Sigmoid colon (tissue), 7 donors: Measurements from ENCODE around the gene GRIN2A. TPM values are rescaled to one million over a fixed set of nuclear protein-coding genes. Genes with fewer than 3 reads are reported as not detected.

ENCODE experiments used
- DNase-seq: peaks from one replicate; pipeline ENCODE4 v3.0.0-alpha.2; 2019
- H3K27ac ChIP-seq, 4 donors: fragments of 200-600 bp; sonication (generic); one replicate each; pipeline ENCODE4 v1.5.1; 2016 to 2019; ENCODE audit warnings: mild to moderate bottlenecking in 1 of 4
- H3K27me3 ChIP-seq, 3 donors: fragments of 200-600 bp; sonication (generic); one replicate each; pipeline ENCODE4 v1.5.1; 2019; ENCODE audit warnings: mild to moderate bottlenecking in 1 of 3
- H3K36me3 ChIP-seq, 4 donors: fragments of 200-600 bp; sonication (generic); one replicate each; pipeline ENCODE4 v1.5.1; 2016 to 2019
- H3K4me1 ChIP-seq, 4 donors: fragments of 200-600 bp; sonication (generic); one replicate each; pipeline ENCODE4 v1.5.1; 2017 to 2019
- H3K4me3 ChIP-seq, 4 donors: fragments of 200-600 bp; sonication (generic); one replicate each; pipeline ENCODE4 v1.5.1; 2017 to 2019; ENCODE audit warnings: mild to moderate bottlenecking in 2 of 4, moderate library complexity in 1 of 4
- H3K9me3 ChIP-seq, 4 donors: fragments of 200-600 bp in 3 of 4; sonication (generic) in 3 of 4; one replicate each; pipeline versions ENCODE4 v1.5.1 to v1.6.1; 2013 to 2019
- EP300 ChIP-seq, 4 donors: sonication (generic); formaldehyde crosslinking; IDR thresholded peaks; one replicate each; pipeline ENCODE4 v1.6.1; 2017; ENCODE audit warnings: antibody characterized with exemption in 4 of 4
- POLR2A ChIP-seq, 2 donors: fragments of 450-650 bp; IDR thresholded peaks; one replicate each; pipeline ENCODE4 v1.6.1; 2016; ENCODE audit warnings: antibody characterized with exemption in 2 of 2, mild to moderate bottlenecking in 2 of 2, moderate library complexity in 2 of 2
- POLR2AphosphoS5 ChIP-seq, 4 donors: sonication (generic); formaldehyde crosslinking; IDR thresholded peaks; one replicate each; pipeline ENCODE4 v1.6.1; 2017; ENCODE audit warnings: antibody characterized with exemption in 4 of 4
- WGBS, 2 donors: extraction: QIAGEN DNeasy Blood & Tissue Kit; methylation state at CpG; one replicate each; pipeline ENCODE4 v1.1.7; 2013; 5-methylcytosine and 5-hydroxymethylcytosine counted together
- intact Hi-C: fragments of 100-400 bp; cut with DNase I; formaldehyde crosslinking; loops from one replicate; pipeline ENCODE4 v1.15.1; 2023
- polyA plus RNA-seq, 3 donors: library from polyadenylated mRNA; stranded (reverse); fragments of 200-250 nt; gene quantifications; one replicate each; pipeline ENCODE4 v1.2.3, GENCODE V29; 2013
- total RNA-seq, 4 donors: library from RNA; depleted of rRNA; stranded (reverse); fragments of >200 nt; gene quantifications; one replicate each; pipeline ENCODE4 v1.1.0, GENCODE V29; 2016
- TF ChIP-seq, protein P1 (sequence below), 4 experiments: fragments of 450-650 bp in 3 of 4; fragments of 200-600 bp in 1 of 4; IDR thresholded peaks; one replicate each; pipeline ENCODE4 v1.5.1; 2016 to 2019; ENCODE audit warnings: antibody characterized with exemption in 4 of 4, mild to moderate bottlenecking in 3 of 4, moderate library complexity in 2 of 4
- donor health status: healthy with polysubstance abuse.
- donor health status: Bipolar disorder and iron deficiency.
- donor health status: healthy.

Gene GRIN2A
- total and polyA plus RNA-seq, 7 donors, result under 0.01 to 0.36 (median 0.09) TPM

DNA sequence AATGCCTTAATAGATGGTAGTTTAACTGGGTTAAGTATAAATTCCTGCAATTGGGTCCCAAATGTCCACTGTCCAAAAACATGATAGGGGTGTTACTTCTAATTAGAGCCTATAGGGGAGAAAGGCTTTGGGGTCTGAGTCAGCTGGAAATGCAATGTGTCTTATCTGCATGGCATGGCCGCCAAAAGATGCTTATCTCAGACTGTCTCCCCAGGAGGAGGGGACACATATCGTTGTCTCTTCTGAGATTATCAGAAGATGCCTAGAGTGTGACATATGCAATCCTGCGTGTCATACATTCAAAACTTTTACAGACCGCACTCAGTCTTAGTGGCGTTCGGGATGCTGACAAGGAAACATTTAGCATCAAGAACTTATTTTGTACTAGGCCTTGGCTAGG is 442.9 kb downstream of the GRIN2A start:
- H3K4me1 ChIP-seq, result peaks cover 0 to 8% (median 3%) of the 10 kb centered on the region in 4 donors
- 91% methylated on average over 6 of the region's 6 CpGs for whole genome bisulfite sequencing, 2 donors
- no peak for DNase-seq

DNA sequence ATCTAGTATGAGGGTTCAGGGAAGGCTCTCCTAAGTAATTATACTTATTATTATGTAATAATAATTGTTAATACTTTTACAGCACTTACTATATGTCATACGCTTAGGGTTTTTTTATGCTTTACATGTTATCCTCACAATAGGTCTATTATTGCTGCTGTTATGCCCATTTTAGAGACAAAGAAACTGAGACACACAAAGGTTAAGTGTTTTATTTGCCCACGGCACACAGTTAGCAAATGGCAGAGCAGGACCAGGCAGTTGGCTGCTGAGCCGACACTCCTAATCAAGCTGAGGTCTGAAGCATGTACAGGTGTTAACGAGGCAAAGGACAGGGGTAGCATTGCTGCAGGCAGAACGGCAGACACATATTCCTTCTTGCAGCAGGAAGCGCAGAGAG is 443.5 kb downstream of the GRIN2A start:
- TF ChIP-seq, protein P1, sequence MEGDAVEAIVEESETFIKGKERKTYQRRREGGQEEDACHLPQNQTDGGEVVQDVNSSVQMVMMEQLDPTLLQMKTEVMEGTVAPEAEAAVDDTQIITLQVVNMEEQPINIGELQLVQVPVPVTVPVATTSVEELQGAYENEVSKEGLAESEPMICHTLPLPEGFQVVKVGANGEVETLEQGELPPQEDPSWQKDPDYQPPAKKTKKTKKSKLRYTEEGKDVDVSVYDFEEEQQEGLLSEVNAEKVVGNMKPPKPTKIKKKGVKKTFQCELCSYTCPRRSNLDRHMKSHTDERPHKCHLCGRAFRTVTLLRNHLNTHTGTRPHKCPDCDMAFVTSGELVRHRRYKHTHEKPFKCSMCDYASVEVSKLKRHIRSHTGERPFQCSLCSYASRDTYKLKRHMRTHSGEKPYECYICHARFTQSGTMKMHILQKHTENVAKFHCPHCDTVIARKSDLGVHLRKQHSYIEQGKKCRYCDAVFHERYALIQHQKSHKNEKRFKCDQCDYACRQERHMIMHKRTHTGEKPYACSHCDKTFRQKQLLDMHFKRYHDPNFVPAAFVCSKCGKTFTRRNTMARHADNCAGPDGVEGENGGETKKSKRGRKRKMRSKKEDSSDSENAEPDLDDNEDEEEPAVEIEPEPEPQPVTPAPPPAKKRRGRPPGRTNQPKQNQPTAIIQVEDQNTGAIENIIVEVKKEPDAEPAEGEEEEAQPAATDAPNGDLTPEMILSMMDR (IDR thresholded peaks at IDR 0.05), result no peak
- TF ChIP-seq POLR2A (IDR thresholded peaks at IDR 0.05), result no peak
- TF ChIP-seq POLR2AphosphoS5 (IDR thresholded peaks at IDR 0.05), result no peak
- TF ChIP-seq EP300 (IDR thresholded peaks at IDR 0.05), result no peak
- no peaks in the 10 kb centered on the region for H3K36me3 ChIP-seq
- H3K27ac ChIP-seq, result no peak overlapping the region
- no peaks in the 10 kb centered on the region for H3K27me3 ChIP-seq
- no peak for DNase-seq
- intact Hi-C loops, result no loop called here
- no peaks in the 10 kb centered on the region for H3K9me3 ChIP-seq
- peaks cover 0 to 8% (median 3%) of the 10 kb centered on the region in 4 donors for H3K4me1 ChIP-seq
- H3K4me3 ChIP-seq, result no peak overlapping the region
- 89% methylated on average over 6 of the region's 6 CpGs for WGBS, 2 donors

More for the DNA sequence above, 442.9 kb downstream of the GRIN2A start:
- no peak for TF ChIP-seq POLR2AphosphoS5 (IDR thresholded peaks at IDR 0.05)
- TF ChIP-seq, protein P1 (IDR thresholded peaks at IDR 0.05), result no peak
- no peak for TF ChIP-seq EP300 (IDR thresholded peaks at IDR 0.05)
- TF ChIP-seq POLR2A (IDR thresholded peaks at IDR 0.05), result no peak
- H3K27me3 ChIP-seq, result no peaks in the 10 kb centered on the region
- no peak overlapping the region for H3K4me3 ChIP-seq
- intact Hi-C loops, result no loop called here
- H3K9me3 ChIP-seq, result no peaks in the 10 kb centered on the region
- H3K36me3 ChIP-seq, result no peaks in the 10 kb centered on the region
- no peak overlapping the region for H3K27ac ChIP-seq

DNA sequence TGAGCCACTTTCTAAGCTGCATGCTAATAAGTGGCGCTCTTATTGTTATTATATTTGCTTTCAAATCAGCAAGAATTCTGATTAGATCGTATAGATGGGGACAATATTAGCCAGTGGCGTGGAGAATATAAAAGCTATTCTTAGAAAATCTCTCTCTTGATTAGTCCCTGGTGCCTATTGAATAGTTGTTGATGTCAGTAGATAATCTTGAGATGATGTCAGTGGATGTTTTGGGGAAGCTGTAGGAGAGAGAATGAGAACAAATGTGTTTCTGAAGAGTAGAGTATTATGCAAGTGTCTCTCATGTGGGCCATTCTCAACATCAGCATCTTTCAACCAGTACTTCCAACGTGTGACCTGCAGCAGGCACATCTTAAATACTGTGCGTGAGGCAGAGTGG is 445.7 kb downstream of the GRIN2A start:
- no peak for DNase-seq
- Histone ChIP-seq H3K4me3 (no peak overlapping the region), H3K4me1 (peaks cover 0 to 8% (median 3%) of the 10 kb centered on the region in 4 donors), H3K9me3 (no peaks in the 10 kb centered on the region), H3K27ac (no peak overlapping the region), H3K27me3 (no peaks in the 10 kb centered on the region), H3K36me3 (no peaks in the 10 kb centered on the region)
- TF ChIP-seq, protein P1 (IDR thresholded peaks at IDR 0.05), result no peak
- TF ChIP-seq POLR2A (IDR thresholded peaks at IDR 0.05) (no peak), POLR2AphosphoS5 (IDR thresholded peaks at IDR 0.05) (no peak), EP300 (IDR thresholded peaks at IDR 0.05) (no peak)
- WGBS, 2 donors, result 81 to 87% methylated on average over 5 of the region's 5 CpGs
- intact Hi-C loops, result no loop called here

DNA sequence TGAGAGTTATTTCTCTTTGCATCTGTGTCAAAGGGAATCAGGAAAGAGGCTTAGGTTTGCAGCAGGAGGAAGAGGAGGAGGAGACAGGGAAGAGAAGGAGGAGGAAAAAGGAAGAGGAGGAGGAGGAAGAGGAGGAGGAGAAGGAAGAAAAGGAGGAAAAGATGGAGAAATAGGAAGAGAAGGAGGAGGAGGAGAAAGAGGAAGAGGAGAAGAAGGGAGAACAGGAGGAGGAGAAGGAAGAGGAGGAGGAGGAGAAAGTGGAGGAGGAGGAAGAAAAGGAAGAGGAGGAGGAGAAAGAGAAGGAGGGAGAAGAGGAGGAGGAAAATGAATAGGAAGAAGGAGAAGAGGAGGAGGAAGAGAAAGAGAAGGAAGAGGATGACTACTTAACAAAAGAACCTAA is 459.1 kb downstream of the GRIN2A start:
- no peak overlapping the region for H3K27ac ChIP-seq
- DNase-seq, result no peak
- H3K4me1 ChIP-seq, result no peaks in the 10 kb centered on the region
- intact Hi-C loops, result no loop called here
- H3K27me3 ChIP-seq, result no peaks in the 10 kb centered on the region
- H3K4me3 ChIP-seq, result no peak overlapping the region
- H3K36me3 ChIP-seq, result no peaks in the 10 kb centered on the region
- no peaks in the 10 kb centered on the region for H3K9me3 ChIP-seq
- TF ChIP-seq POLR2A (IDR thresholded peaks at IDR 0.05), result no peak

DNA sequence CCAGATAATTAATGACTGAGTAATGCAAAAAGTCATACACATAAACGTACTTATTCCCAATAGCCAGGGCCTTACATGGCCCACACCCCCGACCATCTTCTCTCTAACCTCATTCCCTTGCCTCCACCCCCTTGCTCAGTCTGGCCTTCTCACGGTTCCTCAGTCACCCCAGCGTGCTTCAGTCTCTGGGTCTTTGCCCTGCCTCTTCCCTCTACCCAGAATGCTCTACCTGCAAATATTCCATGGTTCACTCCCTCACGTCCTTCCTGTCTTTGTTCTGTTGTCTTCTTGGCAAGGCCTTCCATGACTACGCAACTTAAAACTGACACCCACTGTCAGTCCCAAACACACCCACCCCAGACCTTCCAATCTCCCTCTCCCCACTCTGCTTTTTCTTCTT is 468.3 kb downstream of the GRIN2A start:
- no peak overlapping the region for H3K27ac ChIP-seq
- intact Hi-C loops, result no loop called here
- TF ChIP-seq EP300 (IDR thresholded peaks at IDR 0.05), result no peak
- TF ChIP-seq, protein P1 (IDR thresholded peaks at IDR 0.05), result no peak
- TF ChIP-seq POLR2A (IDR thresholded peaks at IDR 0.05), result no peak
- TF ChIP-seq POLR2AphosphoS5 (IDR thresholded peaks at IDR 0.05), result no peak
- no peaks in the 10 kb centered on the region for H3K4me1 ChIP-seq
- no peaks in the 10 kb centered on the region for H3K27me3 ChIP-seq
- DNase-seq, result no peak
- no peak overlapping the region for H3K4me3 ChIP-seq
- H3K9me3 ChIP-seq, result no peaks in the 10 kb centered on the region
- H3K36me3 ChIP-seq, result no peaks in the 10 kb centered on the region
- WGBS, 2 donors, result 81 to 87% methylated on average over 6 of the region's 6 CpGs
